B cell (primary cell): Measurements from ENCODE around the gene ZNF425. TPM values are rescaled to one million over a fixed set of nuclear protein-coding genes. Genes with fewer than 3 reads are reported as not detected.

Source experiments
- ATAC-seq: fragments of 200-7000 bp; cut with Tn5 transposase; one replicate; pipeline ENCODE4 v1.10.0; 2021; ENCODE audit warnings: low read depth, mild to moderate bottlenecking, moderate number of reproducible peaks, moderate library complexity
- CTCF ChIA-PET: fragments of 350-600 bp; sonication (Branson Sonifier 250); formaldehyde crosslinking; loops from one replicate; lab custom pipeline; 2021; ENCODE audit warnings: antibody characterized with exemption, inconsistent platforms; lab: Charles Lee
- POLR2A ChIA-PET: fragments of 350-600 bp; sonication (Branson Sonifier 250); formaldehyde crosslinking; loops from one replicate; lab custom pipeline; 2021; ENCODE audit warnings: antibody characterized with exemption; lab: Charles Lee
- DNase-seq: peaks from one replicate; pipeline ENCODE4 v3.0.0; 2013
- H2AFZ ChIP-seq: 2 replicates; pipeline ENCODE4 v1.6.1; 2012; ENCODE audit warnings: mild to moderate bottlenecking, low read depth, low read length; ENCODE audit not compliant: insufficient read depth, poor library complexity, severe bottlenecking
- H3K27ac ChIP-seq, 2 donors: 1 replicate in 1 of 2; 2 replicates in 1 of 2; pipeline ENCODE4 v1.5.1; 2012 to 2013; ENCODE audit warnings: low read length in 2 of 2, mild to moderate bottlenecking in 2 of 2, moderate library complexity in 1 of 2
- H3K27me3 ChIP-seq, 4 experiments: fragments of 200-600 bp in 1 of 4; sonication (generic) in 1 of 4; replicated peaks in 1 of 4; 1 replicate in 2 of 4; 2 replicates in 2 of 4; pipeline versions ENCODE4 v1.6.1 to v1.7.0; 2013 to 2016; ENCODE audit warnings: low read length in 3 of 4, mild to moderate bottlenecking in 2 of 4, mixed read lengths in 1 of 4, moderate library complexity in 1 of 4; ENCODE audit not compliant: insufficient read depth in 4 of 4, control insufficient read depth in 3 of 4; ENCODE audit errors: control extremely low read depth in 1 of 4
- H3K36me3 ChIP-seq, 2 experiments: replicated peaks in 1 of 2; 1 replicate in 1 of 2; 2 replicates in 1 of 2; pipeline versions ENCODE4 v1.6.1 to v1.7.1; 2013; ENCODE audit warnings: low read length in 1 of 2; ENCODE audit not compliant: insufficient read depth in 2 of 2, control insufficient read depth in 1 of 2; ENCODE audit errors: control extremely low read depth in 1 of 2, extremely low read depth in 1 of 2
- H3K4me1 ChIP-seq, 2 donors: fragments of 200-600 bp in 1 of 2; sonication (generic) in 1 of 2; 1 replicate in 1 of 2; 2 replicates in 1 of 2; pipeline versions ENCODE4 v1.5.1 to v1.6.1; 2013 to 2017; ENCODE audit warnings: low read length in 2 of 2; ENCODE audit not compliant: control insufficient read depth in 2 of 2, insufficient read depth in 2 of 2
- H3K4me2 ChIP-seq: replicated peaks from 2 replicates; pipeline ENCODE3; 2012; ENCODE audit warnings: mild to moderate bottlenecking, low read depth, low read length; ENCODE audit not compliant: poor library complexity, severe bottlenecking
- H3K4me3 ChIP-seq, 5 experiments: fragments of 200-600 bp in 1 of 5; sonication (generic) in 1 of 5; 1 replicate in 3 of 5; 2 replicates in 2 of 5; pipeline versions ENCODE4 v1.5.1 to v1.7.0; 2011 to 2016; ENCODE audit warnings: low read length in 4 of 5, mild to moderate bottlenecking in 4 of 5, low read depth in 2 of 5, control low read depth in 1 of 5, moderate library complexity in 1 of 5; ENCODE audit not compliant: insufficient read depth in 1 of 5; ENCODE audit errors: control extremely low read depth in 1 of 5, extremely low read depth in 1 of 5
- H3K79me2 ChIP-seq: fragments of 200-600 bp; sonication (generic); one replicate; pipeline ENCODE4 v1.6.0; 2016; ENCODE audit warnings: low read length; ENCODE audit not compliant: control insufficient read depth, insufficient read depth
- H3K9ac ChIP-seq: fragments of 200-600 bp; sonication (generic); 2 replicates; pipeline ENCODE4 v1.6.1; 2017; ENCODE audit warnings: mild to moderate bottlenecking, low read length, moderate library complexity
- H3K9me3 ChIP-seq, 3 donors: one replicate each; pipeline versions ENCODE4 v1.6.1 to v1.7.1; 2013; ENCODE audit warnings: low read length in 2 of 3; ENCODE audit not compliant: control insufficient read depth in 2 of 3, insufficient read depth in 1 of 3; ENCODE audit errors: control extremely low read depth in 1 of 3
- H4K20me1 ChIP-seq: 2 replicates; pipeline ENCODE4 v1.6.0; 2012; ENCODE audit warnings: mild to moderate bottlenecking, low read length; ENCODE audit not compliant: insufficient read depth, control insufficient read depth, poor library complexity, severe bottlenecking
- H3K27ac Mint-ChIP-seq: one replicate; pipeline ENCODE4 v1.8.0; 2021; ENCODE audit warnings: mixed read lengths
- H3K27me3 Mint-ChIP-seq: one replicate; pipeline ENCODE4 v1.8.0; 2021; ENCODE audit warnings: mixed read lengths
- H3K4me1 Mint-ChIP-seq: one replicate; pipeline ENCODE4 v1.8.0; 2021; ENCODE audit warnings: mixed read lengths
- H3K4me3 Mint-ChIP-seq: one replicate; pipeline ENCODE4 v1.8.0; 2021; ENCODE audit warnings: mixed read lengths
- H3K9me3 Mint-ChIP-seq: one replicate; pipeline ENCODE4 v1.8.0; 2022; ENCODE audit warnings: mixed read lengths; ENCODE audit not compliant: insufficient read depth
- EZH2 ChIP-seq: IDR thresholded peaks from 2 replicates; pipeline ENCODE4 v1.6.1; 2012; ENCODE audit warnings: borderline replicate concordance, low read depth, mild to moderate bottlenecking, moderate library complexity, low read length; ENCODE audit not compliant: insufficient read depth, poor library complexity, severe bottlenecking
- WGBS: methylation state at CpG from one replicate; pipeline ENCODE4 v1.1.5; 2013; ENCODE audit warnings: missing lambda C conversion rate; ENCODE audit not compliant: insufficient coverage; 5-methylcytosine and 5-hydroxymethylcytosine counted together
- intact Hi-C: fragments of 100-400 bp; cut with micrococcal nuclease; formaldehyde crosslinking; loops from one replicate; pipeline ENCODE4 v1.10.0; 2022
- polyA plus RNA-seq: library from polyadenylated mRNA; depleted of rRNA; stranded (reverse); fragments of >200 nt; gene quantifications from 2 replicates; pipeline ENCODE4 v1.2.3, GENCODE V29; 2012
- total RNA-seq, 2 donors: library from RNA; stranded (reverse); fragments of 120-200 nt in 1 of 2; gene quantifications; 1 replicate in 1 of 2; 2 replicates in 1 of 2; pipeline versions ENCODE4 v1.2.3 to v1.2.4, GENCODE V29; 2013 to 2022
- TF ChIP-seq, protein P1 (sequence below): fragments of 200-600 bp; IDR thresholded peaks from one replicate; pipeline ENCODE4 v1.8.0; 2022; ENCODE audit warnings: antibody characterized with exemption, mild to moderate bottlenecking

Gene ZNF425
- total and polyA plus RNA-seq, 2 donors (not counting 1 experiment from before 2014, with no cell fraction given): 0.48 to 3.3 TPM

DNA sequence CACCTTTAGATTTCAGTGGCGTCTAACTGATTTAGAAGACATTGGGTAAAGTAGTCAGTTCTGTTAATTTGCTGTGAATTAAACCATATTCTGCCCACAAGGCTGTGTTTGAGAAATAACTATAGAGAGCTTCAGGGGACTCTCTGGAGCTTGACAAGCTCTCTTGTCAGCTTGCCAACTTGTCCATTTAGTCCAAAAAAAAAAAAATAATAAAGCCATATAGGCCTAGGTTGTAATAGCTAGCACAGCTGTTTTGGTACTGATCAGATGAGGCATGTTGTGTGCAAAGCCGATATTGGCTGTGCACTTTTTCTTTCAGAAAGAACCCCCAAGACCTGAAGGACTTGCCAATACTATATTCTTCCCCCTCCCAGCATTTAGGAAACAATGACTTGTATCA is 49.0 kb upstream of the ZNF425 start:
- H3K4me2 ChIP-seq: no peak overlapping the region
- H3K9ac ChIP-seq: no peak overlapping the region
- no peaks in the 10 kb centered on the region for H3K9me3 ChIP-seq
- Mint-ChIP-seq H3K4me1 (no peaks in the 10 kb centered on the region), H3K9me3 (no peaks in the 10 kb centered on the region), H3K4me3 (no peak overlapping the region), H3K27ac (no peak overlapping the region), H3K27me3 (no peaks in the 10 kb centered on the region)
- ChIA-PET POLR2A (no interaction called here), CTCF (interaction anchor here (0.6 to 1.2 kb wide), 2 partner anchors 19 to 24 kb away, joined by 3 to 5 read pairs; no protein-coding TSS in a partner anchor)
- no peak overlapping the region for H3K27ac ChIP-seq
- no peaks in the 10 kb centered on the region for H3K27me3 ChIP-seq
- no peaks in the 10 kb centered on the region for H3K79me2 ChIP-seq
- no peak overlapping the region for H3K4me3 ChIP-seq
- WGBS: no CpG with 5 or more reads among the region's 2 CpGs
- peaks cover 0 to 51% of the 10 kb centered on the region in 2 experiments for H3K36me3 ChIP-seq
- H2AFZ ChIP-seq: no peak overlapping the region
- intact Hi-C loops: no loop called here
- ATAC-seq (no peak), DNase-seq (no peak)
- TF ChIP-seq EZH2: no peak
- TF ChIP-seq, protein P1, sequence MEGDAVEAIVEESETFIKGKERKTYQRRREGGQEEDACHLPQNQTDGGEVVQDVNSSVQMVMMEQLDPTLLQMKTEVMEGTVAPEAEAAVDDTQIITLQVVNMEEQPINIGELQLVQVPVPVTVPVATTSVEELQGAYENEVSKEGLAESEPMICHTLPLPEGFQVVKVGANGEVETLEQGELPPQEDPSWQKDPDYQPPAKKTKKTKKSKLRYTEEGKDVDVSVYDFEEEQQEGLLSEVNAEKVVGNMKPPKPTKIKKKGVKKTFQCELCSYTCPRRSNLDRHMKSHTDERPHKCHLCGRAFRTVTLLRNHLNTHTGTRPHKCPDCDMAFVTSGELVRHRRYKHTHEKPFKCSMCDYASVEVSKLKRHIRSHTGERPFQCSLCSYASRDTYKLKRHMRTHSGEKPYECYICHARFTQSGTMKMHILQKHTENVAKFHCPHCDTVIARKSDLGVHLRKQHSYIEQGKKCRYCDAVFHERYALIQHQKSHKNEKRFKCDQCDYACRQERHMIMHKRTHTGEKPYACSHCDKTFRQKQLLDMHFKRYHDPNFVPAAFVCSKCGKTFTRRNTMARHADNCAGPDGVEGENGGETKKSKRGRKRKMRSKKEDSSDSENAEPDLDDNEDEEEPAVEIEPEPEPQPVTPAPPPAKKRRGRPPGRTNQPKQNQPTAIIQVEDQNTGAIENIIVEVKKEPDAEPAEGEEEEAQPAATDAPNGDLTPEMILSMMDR: no peak
- no peaks in the 10 kb centered on the region for H3K4me1 ChIP-seq
- H4K20me1 ChIP-seq: no peaks in the 10 kb centered on the region

DNA sequence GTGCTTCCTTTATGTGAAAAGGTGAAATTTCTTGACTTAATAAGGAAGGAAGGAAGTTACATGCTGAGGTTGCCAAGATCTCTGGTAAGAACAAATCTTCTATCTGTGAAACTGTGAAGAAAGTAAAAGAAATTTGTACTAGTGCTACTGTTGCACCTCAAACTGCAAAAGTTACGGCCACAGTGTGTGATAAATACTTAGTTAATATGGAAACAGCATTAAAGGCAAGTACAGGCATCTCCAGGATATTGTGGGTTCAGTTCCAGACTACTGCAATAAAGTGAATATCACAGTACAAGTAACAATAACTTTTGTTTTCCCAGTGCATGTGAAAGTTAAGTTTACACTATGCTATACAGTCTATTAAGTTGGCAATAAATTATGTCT is 46.4 kb upstream of the ZNF425 start:
- POLR2A ChIA-PET: no interaction called here
- Histone ChIP-seq H2AFZ (no peak overlapping the region), H3K9me3 (no peaks in the 10 kb centered on the region), H3K4me1 (no peaks in the 10 kb centered on the region), H3K4me2 (no peak overlapping the region), H4K20me1 (no peaks in the 10 kb centered on the region), H3K4me3 (no peak overlapping the region), H3K27ac (no peak overlapping the region), H3K36me3 (peaks cover 3 to 39% of the 10 kb centered on the region in 2 experiments), H3K79me2 (no peaks in the 10 kb centered on the region), H3K27me3 (no peaks in the 10 kb centered on the region), H3K9ac (no peak overlapping the region)
- ATAC-seq (no peak), DNase-seq (no peak)
- no peaks in the 10 kb centered on the region for H3K27me3 Mint-ChIP-seq
- H3K4me3 Mint-ChIP-seq: no peak overlapping the region
- no peak for TF ChIP-seq EZH2
- TF ChIP-seq, protein P1: no peak
- no CpG with 5 or more reads among the region's 1 CpG for WGBS
- H3K4me1 Mint-ChIP-seq: no peaks in the 10 kb centered on the region
- no peak overlapping the region for H3K27ac Mint-ChIP-seq
- CTCF ChIA-PET: no interaction called here
- no peaks in the 10 kb centered on the region for H3K9me3 Mint-ChIP-seq
- intact Hi-C loops: no loop called here
